ENCODE measurements around the gene SHLD1.

DNA sequence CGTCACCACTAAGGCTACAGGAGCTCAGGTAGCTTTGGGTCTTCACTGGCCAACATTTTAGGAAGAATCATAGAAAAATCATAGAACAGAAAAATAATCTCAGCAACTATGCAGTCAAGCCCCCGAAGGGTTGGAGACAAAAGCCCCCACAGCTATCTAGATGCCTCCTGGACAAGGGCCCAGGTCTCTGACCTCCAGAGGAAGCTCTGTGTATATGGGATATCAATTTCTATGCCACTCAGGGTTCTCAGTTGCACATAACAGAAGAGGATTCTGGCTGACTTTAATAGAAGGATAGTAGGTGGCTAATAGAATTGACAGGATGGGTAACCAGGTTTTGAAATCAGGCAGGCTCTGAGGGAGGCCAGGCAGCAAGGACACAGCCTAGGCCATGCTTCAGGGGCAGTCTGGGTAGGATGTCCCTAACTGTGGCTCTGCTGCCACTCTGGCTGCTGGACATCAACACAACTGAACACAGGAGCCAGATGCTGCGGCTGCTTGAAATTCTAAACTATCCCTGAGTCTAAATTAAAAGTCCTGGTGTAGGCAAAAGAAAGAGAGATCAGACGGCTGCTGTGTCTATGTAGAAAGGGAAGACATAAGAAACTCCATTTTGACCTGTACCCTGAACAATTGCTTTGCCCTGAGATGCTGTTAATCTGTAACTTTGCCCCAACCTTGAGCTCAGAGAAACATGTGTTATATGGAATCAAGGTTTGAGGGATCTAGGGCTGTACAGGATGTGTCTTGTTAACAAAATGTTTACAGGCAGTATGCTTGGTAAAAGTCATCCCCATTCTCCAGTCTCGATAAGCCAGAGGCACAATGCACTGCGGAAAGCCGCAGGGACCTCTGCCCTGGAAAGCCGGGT is 134.5 kb downstream of the SHLD1 start:
- no peak for TF ChIP-seq GATA2 (IDR thresholded peaks at IDR 0.05; ENCODE audit: low read depth, low read length)
- no peak for TF ChIP-seq GATA3 (IDR thresholded peaks at IDR 0.05; ENCODE audit: low read depth, low read length)
